ENCODE measurements around the gene KRT28.
"Not testable (repeated sequence)": the region's sequence is repeated elsewhere in the genome, so short reads cannot be mapped to it uniquely, and the experiment has no call there.

KRT28 gene

DNA sequence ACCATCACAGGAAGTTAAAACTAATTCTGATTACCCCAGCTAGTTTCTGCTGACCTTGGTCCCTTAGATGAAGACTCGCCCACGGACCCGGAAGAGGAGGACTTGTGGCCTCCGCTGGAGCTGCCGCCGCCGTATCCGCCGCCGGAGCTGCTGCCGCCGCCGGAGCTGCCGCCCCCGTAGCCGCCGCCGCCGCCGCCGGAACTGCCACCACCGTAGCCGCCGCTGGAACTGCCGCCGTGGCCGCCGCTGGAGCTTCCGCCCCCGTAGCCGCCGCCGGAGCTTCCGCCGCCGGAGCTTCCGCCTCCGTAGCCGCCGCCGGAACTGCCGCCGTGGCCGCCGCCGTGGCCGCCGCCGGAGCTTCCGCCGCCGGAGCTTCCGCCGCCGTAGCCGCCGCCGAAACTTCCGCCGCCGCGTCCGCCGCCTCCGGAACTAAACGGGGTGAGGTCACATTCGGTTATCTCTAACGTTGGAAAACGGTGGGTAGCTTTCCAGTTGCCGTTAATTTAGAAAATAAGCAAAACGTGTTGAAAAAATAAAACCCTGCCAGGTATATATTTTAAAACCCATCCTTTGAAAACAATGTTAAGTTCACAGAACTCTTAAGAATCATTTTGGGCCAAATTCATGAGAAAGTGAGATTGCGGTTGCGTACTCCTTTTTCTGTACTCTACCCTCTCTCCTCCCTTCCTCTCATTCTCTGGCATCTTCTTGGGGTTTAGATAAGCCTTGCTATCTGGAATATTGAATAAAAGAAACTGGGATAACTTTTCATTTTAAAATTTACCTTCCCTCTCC is 19.2 kb upstream of the KRT28 start:
- peak; percentile 91 for DNase-seq

DNA sequence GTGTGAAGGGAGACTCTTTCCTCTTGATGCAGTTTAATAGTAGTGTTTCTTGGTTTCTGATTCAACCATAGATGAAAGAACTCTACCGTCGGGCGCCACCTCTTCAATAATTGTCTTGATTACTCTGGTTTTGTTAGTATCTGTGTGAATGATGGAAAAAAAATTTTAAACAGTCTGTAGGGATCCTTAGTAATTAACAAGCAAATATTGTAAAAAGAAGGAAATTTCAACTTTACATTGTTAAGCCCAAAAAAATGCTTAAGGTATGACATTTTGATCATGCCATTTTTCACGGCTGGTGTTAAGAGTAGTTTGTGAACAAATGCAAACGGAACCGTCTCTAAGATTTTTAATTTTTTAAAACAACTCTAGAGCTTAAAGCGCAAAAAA is 18.6 kb upstream of the KRT28 start:
- no peak for DNase-seq

DNA sequence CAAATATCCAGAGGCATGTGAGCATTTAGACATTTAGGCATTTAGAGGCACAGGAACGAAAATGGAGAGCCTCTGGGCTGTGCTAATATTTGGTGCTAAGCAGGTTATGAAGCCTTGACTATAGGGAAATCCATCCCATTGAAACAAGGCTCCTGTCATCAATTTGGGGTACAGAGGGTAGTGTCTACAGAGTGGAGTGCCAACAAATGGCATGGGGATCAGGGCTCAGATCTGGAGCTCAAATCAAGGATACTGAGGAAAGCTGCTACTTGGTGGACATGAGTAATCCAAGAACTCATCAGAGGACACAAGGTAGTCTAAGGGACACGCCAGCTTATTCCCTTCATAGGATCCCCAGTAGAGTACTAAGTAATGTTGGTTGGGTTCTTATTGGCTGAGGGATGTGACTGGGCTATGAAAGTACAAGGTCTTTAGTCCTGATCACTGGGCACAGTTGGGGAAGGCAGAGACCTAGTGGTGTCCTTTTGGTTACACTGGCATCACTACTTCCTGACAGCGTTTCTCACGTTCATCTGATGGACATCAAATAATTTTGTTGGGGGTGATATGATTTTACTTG is 17.4 kb upstream of the KRT28 start:
- DNase-seq = no peak

DNA sequence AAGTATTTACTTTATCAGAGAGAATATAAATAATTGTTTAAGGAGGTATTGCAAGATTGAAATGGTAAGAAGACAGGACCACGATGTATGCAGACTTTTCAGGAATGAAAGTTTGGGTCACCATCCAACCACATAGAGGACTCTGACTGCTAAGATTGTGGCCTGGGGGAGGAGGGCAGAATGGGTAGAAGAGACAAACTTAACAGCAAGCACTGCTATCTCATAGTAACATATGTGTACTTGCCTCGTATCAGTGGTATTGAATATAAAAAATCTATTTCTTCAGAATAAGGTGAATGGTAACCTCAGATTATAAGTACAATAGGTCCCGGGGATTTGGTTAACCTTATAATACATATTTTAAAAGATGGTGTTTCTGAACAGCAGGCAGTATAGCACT is 16.8 kb upstream of the KRT28 start:
- no peak for DNase-seq

DNA sequence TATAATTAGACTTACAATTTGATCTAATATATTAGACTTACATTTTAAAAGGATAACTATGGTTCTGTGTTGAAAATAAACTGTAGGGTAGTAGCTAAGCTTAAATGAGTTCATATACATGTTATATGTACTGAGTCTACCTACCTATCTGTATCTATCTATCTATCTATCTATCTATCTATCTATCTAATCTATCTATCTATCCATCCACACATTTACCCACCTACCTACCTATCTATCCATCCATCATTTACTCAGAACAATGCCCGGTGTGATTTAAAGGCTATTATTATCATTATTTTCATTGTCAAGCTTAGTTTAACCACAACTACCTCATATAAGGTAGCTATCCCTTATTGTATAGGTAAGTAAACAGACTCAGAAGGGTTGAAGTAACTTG is 15.6 kb upstream of the KRT28 start:
- no peak for DNase-seq

DNA sequence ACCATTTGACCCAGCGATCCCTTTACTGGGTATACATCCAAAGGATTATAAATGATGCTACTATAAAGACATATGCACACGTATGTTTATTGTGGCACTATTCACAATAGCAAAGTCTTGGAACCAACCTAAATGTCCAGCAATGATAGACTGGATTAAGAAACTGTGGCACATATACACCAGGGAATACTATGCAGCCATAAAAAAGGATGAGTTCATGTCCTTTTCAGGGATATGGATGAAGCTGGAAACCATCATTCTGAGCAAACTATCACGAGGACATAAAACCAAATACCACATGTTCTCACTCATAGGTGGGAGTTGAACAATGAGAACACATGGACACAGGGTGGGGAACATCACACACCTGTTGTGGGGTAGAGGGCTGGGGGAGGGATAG is 14.9 kb upstream of the KRT28 start:
- DNase-seq = not testable (repeated sequence)

DNA sequence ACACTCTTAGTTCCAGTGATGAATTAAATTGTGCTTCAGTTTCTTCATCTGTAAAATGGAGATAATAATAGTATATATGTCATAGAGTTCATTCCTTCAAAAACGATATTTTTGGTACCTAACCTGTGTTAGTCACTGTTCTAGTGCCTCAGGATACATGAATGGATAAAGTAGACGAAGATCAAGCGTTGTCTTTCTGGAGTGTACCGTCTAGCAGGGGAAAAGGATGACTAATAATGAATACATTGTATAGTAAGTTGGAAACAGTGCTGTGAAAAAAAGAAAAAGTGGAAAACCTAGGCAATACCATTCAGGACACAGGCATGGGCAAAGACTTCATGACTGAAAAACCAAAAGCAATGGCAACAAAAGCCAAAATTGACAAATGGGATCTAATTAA is 14.0 kb upstream of the KRT28 start:
- no peak for DNase-seq

DNA sequence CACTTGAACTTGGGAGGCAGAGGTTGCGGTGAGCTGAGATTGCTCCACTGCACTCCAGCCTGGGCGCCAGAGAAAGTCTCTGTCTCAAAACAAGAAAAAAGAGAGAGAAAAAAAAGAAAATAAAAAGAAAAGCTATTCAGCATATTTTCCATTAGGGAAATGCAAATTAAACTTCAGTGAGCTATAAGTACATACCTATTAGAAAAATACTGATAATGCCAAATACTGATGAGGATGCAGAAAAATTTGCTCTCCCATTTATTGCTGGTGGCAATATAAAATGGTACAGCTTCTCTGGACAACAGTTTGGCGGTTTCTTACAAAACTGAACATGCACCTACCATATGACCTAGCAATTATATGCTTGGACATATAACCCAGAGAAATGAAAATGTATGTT is 12.9 kb upstream of the KRT28 start:
- no peak for DNase-seq

DNA sequence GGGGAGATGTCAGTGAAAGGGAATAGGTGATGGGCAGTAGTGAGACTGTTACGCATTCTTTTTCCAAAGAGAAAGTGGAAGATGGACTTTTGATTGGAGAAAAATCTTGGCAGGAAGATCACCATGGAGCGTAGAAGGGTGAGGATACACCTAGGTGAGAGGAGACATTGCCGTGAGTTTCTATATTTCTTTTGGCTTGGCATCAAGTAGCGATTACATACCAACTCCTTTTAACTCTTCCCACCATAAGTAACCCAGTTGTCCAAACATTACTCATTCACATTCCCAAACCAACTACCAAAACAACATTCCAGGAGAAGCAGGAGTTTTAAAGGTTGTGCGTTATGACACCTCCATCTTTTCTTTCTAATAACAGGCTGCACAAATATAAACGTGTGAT is 10.7 kb upstream of the KRT28 start:
- DNase-seq = no peak

DNA sequence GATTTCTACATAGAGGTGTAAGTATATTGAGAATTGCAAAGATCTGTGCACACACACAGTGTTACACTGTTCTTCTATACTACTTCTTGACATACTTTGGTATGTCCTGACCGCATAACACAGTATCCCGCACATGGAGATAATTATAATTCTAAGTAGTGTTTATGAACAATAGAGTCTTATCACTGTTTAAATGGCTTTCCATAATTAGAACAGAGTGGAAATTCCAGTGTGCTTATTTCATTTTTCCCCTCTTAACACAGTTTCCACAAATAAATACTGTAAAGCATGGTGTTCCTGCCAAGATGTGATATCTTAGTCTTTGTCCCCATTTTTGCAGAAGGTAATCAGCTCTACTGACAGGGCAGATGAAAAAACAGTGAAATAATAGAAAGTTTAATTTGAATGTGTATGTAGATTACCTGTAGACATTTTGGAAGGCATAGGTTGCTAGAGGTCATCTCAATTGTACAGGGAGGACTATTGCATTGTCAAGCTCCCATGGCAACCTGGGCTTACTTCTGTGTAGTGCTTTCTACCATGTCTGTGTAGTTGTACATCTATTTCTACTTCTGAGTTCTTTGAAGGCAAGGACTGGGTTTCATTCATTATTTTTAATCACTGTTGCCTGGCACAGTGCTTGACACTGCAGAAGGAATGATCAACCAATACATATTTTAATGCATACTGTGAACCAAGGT is 10.1 kb upstream of the KRT28 start:
- no peak for DNase-seq

DNA sequence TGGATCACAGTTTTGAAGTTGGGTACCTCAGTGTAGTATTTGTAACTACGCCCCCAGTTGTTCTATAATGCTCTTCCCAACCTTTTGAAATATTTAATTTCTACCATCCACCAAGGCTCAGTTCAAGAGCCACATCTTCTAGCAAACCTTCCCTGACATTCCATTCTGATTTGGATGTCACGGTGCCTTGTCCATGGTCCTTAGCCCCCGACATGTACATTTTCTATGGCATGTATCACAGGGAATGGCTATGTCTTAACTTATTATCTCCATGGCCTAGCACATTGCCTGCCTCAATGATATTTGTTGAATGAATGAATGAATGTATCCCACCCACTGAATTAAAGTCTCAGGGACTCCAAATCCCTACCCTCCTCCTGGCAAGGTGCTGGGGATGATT is 6.4 kb upstream of the KRT28 start:
- DNase-seq = no peak

DNA sequence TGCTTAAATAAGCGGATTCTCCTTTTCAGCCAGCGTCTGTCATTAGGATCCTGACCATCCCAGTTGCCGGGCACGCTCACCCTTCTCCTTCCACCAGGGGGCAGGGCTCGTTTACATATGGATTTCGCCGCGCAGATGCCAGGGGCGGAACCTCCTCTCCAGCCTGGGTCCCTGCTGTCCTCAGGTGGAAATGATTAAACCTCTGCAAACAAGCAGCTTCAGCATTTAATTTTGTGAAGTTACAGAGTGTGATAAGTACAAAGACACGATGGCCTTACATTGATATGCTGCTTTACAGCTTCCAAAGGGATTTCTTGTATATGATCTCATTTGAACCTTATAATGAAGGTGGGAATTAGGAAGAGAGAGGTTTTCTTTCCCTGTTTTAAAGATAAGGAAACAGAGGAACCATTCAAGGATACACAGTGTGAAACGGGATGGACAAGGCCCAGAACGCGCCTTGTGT is 3.9 kb upstream of the KRT28 start:
- DNase-seq = peak; percentile 80

DNA sequence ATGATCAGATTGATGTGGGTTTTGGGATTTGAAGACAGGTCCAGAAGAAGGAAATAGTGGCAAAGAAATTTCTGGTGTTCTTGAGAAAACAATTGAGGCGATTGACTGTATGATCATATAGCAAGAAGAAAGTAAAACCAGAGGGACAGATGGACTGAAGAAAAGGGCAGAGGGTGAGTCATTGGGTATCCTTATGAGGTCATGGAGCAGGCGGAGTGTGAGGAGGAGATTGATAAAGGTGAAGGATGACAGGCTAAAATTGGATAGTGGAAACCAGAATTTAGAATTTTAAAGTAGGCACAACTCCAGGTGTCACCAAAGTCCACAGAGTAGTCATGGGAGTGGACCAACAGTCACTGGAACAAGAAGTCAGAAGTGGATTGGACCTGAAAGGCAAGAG is 1.4 kb upstream of the KRT28 start:
- DNase-seq = no peak

DNA sequence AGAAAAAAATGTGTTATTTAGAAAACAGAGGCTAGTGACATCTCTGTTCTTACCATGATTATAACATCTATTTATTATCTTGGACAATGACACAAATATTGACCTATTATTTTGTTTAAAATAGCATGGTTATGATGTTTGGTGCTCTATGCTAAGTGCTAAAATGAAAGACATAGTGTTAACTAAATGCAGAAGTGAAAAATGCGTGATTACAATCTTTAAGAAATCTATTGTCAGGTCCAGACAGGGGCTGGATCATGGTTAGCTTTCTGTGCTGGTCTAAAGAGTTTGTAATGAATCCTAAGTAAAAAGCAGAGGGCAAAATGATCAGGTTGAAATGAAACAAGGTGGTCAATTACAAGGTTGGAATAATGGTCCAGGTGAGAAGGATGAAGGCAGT is 622 bp upstream of the KRT28 start:
- no peak for DNase-seq

DNA sequence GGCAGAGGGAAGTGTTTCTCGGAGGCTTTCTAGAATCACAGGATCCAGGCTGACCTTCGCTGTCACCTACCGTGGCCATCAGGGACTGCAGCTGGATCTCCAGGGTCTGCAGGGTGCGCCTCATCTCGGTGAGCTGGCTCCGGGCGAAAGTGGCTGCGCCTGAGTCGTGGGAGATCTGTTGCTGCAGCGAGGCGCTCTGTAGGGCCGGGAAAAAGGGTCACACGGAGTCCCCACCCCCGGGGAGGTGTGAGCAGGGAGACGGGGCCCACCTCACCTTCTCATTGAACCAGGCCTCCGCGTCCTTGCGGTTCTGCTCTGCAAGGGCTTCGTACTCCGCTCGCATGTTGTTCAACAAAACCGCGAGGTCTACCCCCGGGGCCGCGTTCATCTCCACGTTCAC is 2.9 kb downstream of the KRT28 start:
- DNase-seq = no peak

DNA sequence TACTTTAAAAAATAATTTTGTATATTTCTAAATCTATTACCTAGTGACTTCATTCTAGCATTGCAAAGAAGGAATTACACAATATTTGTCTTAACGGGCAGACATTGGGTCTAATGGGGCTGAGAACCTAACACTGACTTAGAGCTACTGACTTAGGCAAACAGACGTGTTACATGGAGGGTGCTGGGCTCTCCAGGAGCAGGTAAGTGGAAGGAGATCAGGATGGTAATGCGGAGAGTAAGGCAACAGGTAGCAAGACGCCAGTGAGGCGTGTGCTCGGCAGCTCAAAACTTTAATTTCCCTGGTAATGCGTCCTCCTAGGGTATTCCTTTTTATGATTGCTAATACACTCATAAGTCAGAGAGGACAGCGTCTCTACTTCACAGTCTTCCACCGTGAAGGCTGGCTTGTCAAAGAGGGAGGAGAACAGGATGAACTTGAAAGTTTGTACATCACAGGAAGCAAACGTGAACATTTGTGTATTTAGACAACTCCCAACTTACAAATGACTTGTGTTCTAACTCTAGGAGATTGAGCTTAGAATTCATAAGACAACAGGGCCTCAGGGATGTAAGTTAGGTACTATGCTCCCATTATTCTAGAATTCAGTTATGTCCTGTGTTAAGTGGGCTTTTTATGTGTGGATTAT is 4.6 kb downstream of the KRT28 start:
- no peak for DNase-seq

DNA sequence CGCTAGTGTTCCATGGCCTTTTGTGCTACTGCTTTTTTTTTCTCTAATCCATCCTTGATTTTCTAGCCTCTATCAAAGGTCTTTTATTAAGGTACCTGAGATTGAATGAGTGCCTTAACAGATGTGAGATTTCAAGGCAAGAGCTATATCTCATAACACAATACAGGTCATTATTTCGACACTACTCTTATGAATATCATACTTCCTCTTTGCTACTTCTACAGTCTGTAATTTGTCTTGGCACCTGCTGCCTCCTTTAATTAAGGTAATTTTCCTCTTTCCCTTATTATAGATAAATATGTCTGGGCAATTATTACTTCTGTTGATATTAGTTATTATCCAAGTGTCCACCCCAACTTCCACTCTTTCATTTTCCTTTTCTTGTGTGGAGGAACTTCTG is 5.3 kb downstream of the KRT28 start:
- DNase-seq = no peak

DNA sequence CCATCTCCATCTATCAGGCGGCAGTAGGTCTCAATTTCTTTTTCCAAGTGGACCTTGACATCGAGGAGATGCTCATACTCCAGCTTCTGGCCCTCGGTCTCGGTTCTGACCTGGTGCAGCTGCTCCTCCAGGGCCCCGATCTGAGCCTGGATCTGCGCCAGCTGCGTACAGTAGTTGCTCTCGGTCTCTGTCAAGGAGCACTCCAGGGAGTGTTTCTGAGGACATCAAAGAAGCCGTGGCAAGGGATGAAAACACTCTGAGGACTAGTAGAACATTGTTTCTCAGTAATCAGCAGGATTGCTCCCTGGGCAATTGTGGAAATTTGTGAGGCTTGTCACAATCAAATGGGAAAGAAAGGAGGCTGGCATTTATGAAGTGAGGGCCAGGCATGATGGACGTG is 5.9 kb downstream of the KRT28 start:
- DNase-seq = no peak

DNA sequence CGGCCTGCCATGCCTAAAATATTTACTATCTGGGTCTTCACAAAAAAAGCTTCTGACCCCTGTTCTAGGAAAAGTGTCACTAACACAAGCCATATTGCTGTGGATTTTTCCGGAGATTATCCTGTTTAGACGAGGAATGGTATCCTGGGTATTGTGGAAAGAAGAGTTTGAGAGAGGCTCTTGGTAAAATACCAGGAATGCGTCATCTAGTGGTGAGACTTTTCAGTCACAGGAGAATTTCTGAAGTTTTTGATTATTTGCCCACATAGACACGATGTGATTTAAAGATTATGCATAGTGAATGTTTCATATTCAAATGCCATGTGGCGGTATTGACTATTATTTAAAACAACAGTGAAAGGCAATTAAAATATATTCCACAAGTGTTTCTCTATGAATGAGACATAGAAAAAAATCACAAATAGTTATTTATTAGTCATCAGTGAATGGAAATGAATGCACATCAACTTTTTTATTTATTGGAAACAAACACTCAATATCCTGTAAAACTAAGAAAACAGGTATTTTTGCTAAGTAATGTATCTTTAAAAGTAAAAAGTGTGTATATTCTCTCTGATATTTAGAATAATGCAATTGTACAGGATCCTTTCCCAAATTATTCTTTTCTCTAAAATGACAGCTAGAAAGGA is 7.8 kb downstream of the KRT28 start:
- DNase-seq = no peak

DNA sequence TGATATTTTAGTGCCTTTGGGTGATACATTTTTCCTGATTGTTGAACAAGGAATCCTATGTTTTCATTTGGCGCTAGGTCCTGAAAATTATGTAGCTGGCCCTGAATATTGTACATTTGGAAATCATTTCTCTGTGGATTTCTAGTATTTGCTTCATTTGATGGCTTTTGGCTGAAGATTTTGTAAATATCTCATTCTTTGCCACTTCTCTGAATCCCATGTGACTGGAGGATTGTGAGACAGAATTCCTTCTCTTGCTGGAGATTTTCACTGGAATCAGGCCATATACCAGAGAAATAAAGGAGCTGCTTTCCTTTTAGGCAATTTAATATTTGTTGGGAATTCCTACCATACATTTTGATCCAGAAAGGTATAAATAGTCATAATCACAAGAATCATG is 8.6 kb downstream of the KRT28 start:
- no peak for DNase-seq

DNA sequence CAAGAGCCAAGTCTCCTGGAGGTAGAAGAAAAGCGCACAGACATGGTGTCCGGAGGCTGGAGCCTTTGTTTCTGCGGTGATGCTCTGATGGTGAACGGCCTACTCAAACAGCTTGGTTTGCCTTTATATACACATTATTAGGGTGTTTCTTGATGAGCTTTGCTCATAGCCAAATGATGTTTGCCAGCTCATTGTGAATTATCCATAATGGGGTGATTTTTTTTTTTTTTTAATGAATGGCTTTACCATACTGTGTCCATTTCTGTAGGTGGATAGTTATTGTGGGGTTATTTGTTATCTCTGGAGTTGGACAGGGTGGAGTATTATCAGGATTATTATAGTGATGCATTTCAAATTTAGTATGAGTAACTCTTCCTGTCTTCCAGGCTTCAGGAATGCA is 17.3 kb downstream of the KRT28 start, which contains the start of gene KRT27:
TSS of gene KRT27 (minus strand) at position 101 of the 400 bp plus-strand sequence. CDS start at position 44, 57 bp downstream.
- no peak for DNase-seq

DNA sequence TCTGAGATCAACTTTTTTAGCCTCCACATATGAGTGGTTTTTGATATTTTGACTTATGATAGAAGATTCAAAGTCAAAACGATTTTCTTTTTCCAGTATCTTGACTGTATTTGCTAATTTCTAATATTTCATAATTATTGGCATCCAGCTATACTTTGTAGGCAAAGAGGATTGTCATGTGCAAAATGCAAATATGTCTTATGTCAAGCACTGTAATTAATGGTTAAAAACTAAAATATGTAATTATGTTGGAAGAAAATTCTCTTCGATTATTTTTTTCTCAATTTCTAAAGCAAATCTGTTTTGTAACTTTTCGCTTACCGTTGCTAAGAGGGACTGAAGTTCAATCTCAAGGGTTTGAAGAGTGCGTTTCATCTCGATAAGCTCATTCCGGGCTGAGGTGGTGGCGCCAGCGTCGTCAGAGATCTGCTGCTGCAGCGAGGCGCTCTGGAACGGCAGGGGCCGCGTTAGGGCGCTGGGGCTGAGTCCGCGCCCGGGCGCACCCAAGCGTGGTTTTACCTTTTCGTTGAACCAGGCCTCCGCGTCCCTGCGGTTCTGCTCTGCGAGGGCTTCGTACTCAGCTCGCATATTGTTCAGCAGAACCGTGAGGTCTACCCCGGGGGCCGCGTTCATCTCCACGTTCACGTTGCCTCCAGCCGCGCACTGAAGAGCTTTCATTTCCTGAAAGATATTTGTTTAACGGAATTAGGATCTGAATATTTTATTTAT is 20.4 kb downstream of the KRT28 start:
- DNase-seq = no peak
